Caki2 (cell line): ENCODE measurements around the gene CCDC39. TPM values are rescaled to one million over a fixed set of nuclear protein-coding genes. Genes with fewer than 3 reads are reported as not detected.

ENCODE experiments used
- DNase-seq: peaks from one replicate; pipeline ENCODE4 v3.0.0-alpha.2; 2015; ENCODE audit warnings: low read depth
- in situ Hi-C: cut with HindIII; loops from 2 replicates; pipeline ENCODE4 v1.10.0; 2016; ENCODE audit warnings: low sequenced_read_pairs, low pct_unique_long_range_greater_than_20kb, mixed read lengths
- total RNA-seq: library from RNA; depleted of rRNA; stranded (reverse); fragments of >200 nt; shearing (Covaris generic); gene quantifications from 2 replicates; pipeline ENCODE4 v1.2.3, GENCODE V29; 2014; ENCODE audit warnings: low replicate concordance; rRNA removed

Gene CCDC39
- total RNA-seq = not detected in 2 replicates

- in situ Hi-C loops = no loop called here
- DNase-seq = peak; percentile 66
These were observed at the start of gene CCDC39 for GRCh38 chr3:180679178-180680096. Gene CCDC39, minus strand, starts transcription at chr3:180679489. Its CDS starts 109 bp downstream, at chr3:180679380.

- DNase-seq = no peak
- in situ Hi-C loops = no loop called here
These were observed 40.7 kb upstream of the CCDC39 start for GRCh38 chr3:180720012-180720411.

- in situ Hi-C loops = no loop called here
- DNase-seq = no peak
These were observed 28.6 kb upstream of the CCDC39 start for GRCh38 chr3:180707896-180708295.

- DNase-seq = no peak
- in situ Hi-C loops = no loop called here
These were observed 26.3 kb upstream of the CCDC39 start for GRCh38 chr3:180705619-180706018.

GRCh38 chr3:180704532-180704931 lies 25.2 kb upstream of the CCDC39 start:
- DNase-seq = no peak
- in situ Hi-C loops = no loop called here

GRCh38 chr3:180700941-180701340 lies 21.7 kb upstream of the CCDC39 start:
- DNase-seq = no peak
- in situ Hi-C loops = no loop called here

- DNase-seq = no peak
- in situ Hi-C loops = no loop called here
These were observed 19.5 kb upstream of the CCDC39 start for GRCh38 chr3:180698760-180699270.

DNA sequence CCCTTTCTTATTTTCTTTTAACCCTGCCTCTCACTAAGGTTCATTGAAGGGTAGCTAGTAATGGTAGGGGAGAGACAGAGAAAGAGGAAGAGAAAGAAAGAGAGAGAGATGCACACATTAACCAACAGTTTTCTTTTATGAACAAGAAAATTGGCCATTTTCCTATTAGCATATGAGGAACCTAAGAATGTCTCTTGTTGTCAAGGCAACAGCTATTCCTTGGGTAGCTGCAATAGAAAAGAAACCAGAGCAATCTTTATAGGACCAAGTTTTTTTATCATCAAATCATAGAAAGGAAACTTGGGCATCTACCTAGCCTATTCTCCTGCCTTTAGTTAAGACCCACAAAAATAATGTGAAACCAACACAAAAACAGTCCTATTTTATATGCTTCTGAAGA lies 15.0 kb upstream of the CCDC39 start:
- in situ Hi-C loops = no loop called here
- no peak for DNase-seq

- DNase-seq = no peak
These were observed 14.4 kb upstream of the CCDC39 start for GRCh38 chr3:180693656-180694055.

GRCh38 chr3:180690061-180690460 lies 10.8 kb upstream of the CCDC39 start:
- DNase-seq = no peak
- in situ Hi-C loops = no loop called here

More at GRCh38 chr3:180693656-180694055, 14.4 kb upstream of the CCDC39 start:
- in situ Hi-C loops = no loop called here

DNA sequence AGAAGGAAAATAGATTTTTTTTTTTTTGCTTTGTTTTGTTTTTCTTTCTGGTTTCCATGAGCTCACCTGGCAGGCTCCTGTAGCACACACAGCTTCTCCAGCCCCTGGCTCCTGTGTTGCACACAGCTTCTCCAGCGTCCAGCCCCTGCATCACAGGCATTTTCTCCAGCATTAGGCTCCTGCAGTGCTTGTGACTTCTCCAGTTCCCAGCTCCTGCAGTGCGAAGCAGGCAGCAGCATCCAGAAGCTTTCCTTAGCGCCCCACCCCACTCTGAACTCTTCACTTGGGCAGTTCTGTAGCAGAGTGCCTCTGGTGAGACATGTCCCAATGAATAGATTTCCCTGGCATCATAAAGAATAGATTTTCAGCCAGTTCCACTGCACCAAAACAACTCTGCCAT lies 5.5 kb upstream of the CCDC39 start:
- in situ Hi-C loops = no loop called here
- no peak for DNase-seq

DNA sequence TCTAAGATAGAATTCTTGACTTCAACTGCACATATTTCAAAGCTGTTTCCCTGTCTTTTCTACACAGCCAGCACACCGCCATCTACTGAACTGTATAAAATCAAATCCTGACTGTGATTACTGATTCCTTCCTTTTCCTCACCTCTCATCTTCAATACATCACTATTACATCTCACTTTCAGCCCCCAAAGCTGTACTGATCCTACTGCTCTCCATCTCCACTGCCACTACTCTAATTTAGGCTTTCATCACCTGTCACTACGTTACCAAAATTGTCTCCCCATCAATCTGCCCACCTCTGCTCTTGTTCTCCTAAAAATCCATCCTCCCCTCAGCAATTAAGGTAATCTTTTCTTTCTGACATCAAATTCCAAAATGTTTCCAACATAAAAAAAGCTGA lies 4.5 kb upstream of the CCDC39 start:
- DNase-seq = no peak
- in situ Hi-C loops = no loop called here

GRCh38 chr3:180680097-180680430 lies 775 bp upstream of the CCDC39 start:
- DNase-seq = no peak
- in situ Hi-C loops = no loop called here

DNA sequence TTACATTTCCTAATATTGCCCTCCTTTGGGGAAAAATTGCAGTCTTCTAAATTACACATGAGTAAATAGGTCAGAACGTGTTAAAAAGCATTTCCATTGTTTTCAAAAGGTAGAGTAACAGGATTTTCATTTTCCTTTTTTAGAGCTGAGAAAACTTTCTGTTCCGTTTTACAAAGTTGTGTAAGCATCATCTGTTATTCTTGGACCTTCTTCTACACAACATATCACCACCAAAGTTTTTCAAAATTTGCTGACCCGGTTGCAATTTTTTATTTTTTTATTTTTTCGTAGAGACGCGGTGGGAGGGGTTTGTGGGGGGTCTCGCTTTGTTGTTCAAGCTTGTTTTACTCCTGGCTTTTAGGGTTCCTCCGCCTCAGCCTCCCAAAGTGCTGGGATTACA lies 1.1 kb downstream of the CCDC39 start:
- DNase-seq = no peak
- in situ Hi-C loops = no loop called here

DNA sequence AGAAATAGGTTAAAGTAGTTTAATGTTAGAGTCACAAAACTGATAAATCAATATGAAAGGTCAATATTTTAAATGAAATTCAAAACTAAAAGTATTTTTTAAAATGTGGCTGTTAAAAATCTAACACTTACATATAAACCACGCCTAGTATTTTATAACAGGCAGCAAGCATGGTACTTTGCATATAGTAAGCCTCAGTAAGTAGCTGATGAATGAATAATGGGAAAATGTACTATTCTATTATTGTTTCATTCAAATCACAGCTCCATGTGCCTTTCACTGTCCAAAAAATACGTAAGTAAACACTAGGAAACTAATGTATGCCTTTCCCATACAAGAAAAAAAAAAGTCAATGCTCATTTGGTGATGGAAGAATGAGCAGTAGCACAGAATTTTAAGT lies 17.8 kb downstream of the CCDC39 start:
- in situ Hi-C loops = no loop called here
- no peak for DNase-seq

GRCh38 chr3:180657094-180657493 lies 22.2 kb downstream of the CCDC39 start:
- in situ Hi-C loops = no loop called here
- no peak for DNase-seq

GRCh38 chr3:180656406-180656805 lies 22.9 kb downstream of the CCDC39 start:
- in situ Hi-C loops = no loop called here
- DNase-seq = no peak

- no peak for DNase-seq
- in situ Hi-C loops = no loop called here
These were observed 33.0 kb downstream of the CCDC39 start for GRCh38 chr3:180646187-180646790.

- in situ Hi-C loops = no loop called here
- DNase-seq = no peak
These were observed 38.3 kb downstream of the CCDC39 start for GRCh38 chr3:180640987-180641386.
